GM13976 (cell line): ENCODE data around the gene JARID2.

ENCODE experiments used
- DNase-seq: peaks from one replicate; pipeline ENCODE4 v3.0.0; 2012; ENCODE audit warnings: low spot score
- in situ Hi-C: fragments of 300-500 bp; cut with MboI; formaldehyde crosslinking; loops from one replicate; pipeline ENCODE4 v1.12.0; 2022; ENCODE audit warnings: low sequenced_read_pairs, mixed read lengths, inconsistent platforms; ENCODE audit not compliant: unreplicated experiment
- TF ChIP-seq, protein P1 (sequence below): IDR thresholded peaks from 2 replicates; pipeline ENCODE4 v1.5.1; 2012; ENCODE audit warnings: borderline replicate concordance, mild to moderate bottlenecking; ENCODE audit not compliant: insufficient read depth; ENCODE audit errors: extremely low read depth, missing control alignments, control extremely low read depth

JARID2 gene

DNA sequence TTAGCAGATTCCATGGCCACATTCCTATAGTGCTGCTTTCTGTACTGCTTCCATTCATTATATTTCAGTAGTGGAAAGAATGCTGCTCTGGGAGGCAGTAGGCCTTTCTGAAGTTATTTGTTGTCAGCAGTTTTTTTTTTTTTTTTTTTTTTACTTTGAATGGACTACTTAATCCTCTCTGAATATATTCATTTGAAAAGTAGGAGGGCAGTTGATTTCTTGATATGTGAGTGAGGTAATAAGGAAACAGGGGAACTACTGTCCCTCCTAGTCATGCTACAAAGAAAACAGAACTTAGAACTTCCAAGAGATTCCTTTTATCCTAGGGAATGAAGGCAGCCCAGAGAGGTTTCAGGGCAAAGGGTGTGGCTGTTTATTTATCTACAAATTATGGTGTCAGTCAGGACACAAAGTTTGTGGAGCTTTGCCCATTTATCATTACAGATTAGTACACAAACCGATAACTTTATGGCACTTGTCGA is 155.9 kb downstream of the JARID2 start:
- no peak for DNase-seq
- in situ Hi-C loops = no loop called here
- TF ChIP-seq, protein P1, sequence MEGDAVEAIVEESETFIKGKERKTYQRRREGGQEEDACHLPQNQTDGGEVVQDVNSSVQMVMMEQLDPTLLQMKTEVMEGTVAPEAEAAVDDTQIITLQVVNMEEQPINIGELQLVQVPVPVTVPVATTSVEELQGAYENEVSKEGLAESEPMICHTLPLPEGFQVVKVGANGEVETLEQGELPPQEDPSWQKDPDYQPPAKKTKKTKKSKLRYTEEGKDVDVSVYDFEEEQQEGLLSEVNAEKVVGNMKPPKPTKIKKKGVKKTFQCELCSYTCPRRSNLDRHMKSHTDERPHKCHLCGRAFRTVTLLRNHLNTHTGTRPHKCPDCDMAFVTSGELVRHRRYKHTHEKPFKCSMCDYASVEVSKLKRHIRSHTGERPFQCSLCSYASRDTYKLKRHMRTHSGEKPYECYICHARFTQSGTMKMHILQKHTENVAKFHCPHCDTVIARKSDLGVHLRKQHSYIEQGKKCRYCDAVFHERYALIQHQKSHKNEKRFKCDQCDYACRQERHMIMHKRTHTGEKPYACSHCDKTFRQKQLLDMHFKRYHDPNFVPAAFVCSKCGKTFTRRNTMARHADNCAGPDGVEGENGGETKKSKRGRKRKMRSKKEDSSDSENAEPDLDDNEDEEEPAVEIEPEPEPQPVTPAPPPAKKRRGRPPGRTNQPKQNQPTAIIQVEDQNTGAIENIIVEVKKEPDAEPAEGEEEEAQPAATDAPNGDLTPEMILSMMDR = no peak

DNA sequence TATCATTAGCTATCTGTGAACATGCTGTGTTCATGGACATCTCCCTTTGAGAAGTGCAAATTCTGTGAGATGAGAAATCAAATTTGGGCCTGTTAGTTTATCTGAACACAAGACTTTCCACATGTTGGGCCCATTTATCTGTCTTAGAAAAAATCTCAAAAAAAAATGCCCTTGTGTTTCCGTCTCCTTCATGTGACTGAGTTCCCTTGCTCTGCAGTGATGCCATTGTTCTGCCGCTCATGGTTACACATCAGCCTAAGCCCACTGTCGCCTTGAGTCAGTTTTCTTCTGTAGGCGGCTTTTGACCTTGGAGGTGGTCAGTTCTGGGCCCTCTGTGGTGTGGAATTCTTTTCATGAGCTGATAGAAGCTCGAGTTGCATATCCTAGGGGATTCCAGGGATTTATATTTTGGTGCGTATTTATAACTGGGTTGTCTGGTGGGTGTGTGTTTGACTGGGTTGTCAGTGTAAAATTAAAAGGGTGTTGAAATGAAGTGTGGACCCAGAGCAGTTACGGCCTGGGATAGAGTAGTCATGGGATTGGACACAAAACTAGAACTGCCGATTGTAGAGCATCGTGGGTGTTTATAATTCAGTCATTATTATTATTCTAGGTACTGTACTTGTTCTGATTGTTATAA is 156.7 kb downstream of the JARID2 start:
- in situ Hi-C loops = no loop called here
- TF ChIP-seq, protein P1 = no peak
- no peak for DNase-seq

DNA sequence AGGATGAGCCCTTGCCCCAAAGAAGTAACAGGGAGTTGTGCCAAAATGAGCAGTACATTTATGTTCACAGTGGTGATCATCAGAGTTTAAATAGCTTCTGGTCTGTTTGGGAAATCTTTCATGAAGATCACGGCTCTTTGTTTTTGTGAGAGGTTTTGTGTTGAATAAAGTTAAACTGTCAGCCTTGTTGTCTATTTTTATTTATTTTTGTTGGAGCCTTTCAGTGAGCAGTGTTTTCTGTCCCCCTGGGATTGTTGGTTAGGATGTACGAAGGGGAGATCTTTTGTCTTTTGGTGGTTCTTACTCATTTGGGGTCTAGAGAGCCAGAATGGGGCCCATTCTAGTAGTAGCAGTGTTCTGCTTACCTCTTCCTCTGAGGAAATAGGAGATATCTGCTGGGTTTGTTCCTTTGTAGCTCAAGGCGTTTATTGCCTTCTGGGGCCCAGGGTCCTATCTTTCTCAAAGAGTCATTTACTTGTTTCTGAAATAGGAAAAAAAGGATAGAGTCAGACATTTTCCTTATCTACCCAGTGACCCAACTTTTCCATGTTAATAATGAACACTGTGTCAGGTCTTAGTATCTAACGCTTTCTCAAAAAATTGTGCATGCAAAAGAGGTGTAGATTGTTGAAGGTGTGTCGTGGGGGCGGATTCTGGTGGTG is 157.4 kb downstream of the JARID2 start:
- in situ Hi-C loops = no loop called here
- DNase-seq = no peak
- TF ChIP-seq, protein P1 = no peak

DNA sequence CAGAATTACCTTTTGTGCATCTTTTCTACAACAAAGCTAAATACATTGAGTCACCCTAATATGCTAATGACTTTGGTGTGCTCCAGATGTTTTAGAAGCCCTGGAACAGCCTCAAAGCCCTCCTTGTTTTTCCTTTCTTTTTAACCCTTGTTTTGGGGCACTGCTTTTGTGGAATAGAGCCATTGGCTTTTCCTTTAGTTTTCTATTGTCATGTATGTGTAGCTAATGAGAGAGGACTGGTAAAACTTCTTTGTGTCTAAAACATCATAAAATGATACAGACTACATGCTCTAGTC is 158.8 kb downstream of the JARID2 start:
- TF ChIP-seq, protein P1 = no peak
- in situ Hi-C loops = no loop called here
- DNase-seq = no peak

DNA sequence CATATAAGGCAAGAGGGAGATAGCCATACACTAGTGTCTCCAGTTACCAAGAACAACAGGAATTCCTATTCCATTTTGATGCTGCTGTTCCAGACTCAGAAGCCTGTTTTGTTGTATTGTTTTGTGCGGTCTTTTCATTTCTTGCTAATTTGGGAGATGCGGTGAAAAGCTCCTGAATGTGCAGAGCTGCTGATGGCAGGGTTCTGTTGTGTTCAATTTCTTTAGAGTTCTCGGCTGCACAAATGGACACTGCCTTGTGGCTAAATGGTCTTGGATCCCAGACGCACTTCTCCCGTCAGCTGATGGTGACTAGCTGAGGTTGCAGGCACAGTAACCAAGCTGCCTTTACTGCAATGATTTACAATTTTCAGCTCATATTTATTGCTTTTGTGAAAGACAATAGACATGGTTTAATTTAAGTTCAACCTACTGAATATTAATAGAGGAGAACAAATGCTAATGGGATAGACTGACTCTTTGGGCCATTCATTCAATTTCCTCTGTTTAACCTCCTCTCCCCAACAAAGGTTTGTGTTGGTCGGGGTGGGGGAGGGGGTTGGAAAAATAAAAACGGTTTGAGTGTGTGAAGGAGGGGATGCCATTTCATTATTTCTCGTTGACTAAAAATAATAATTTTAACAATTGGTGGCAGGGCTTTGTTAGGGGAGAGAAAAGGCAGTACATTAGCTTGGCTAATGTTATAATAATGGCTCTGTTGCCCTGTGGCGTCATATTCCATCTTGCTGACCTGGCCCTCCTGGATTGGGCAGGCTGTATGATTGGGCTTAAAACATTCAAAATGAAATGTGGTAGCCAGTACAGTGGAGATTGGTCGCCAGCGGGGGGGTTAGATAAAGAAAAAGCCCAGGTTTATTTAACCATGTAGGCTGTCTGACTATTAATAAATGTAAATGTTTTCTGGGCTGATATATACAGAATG is 159.5 kb downstream of the JARID2 start:
- DNase-seq = no peak
- TF ChIP-seq, protein P1 = no peak
- in situ Hi-C loops = no loop called here

DNA sequence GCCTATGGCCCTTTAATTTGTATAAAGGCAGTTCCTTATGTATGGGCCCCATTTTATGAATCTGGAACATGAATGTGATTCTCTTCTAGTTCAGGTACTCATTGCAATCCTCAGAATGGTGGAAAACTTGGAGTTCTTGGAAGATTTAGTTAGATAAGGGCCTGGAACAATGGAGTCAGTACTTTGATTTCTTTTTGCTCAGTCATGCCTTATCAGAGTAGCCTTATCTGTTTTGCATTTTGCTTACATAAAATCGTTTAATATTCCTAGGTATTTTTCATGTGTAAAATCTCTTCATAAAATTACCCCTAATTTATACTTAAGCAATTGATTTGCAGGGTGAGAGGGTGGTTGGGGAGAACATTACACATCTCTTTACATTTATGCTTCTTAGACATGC is 160.6 kb downstream of the JARID2 start:
- TF ChIP-seq, protein P1 = no peak
- in situ Hi-C loops = no loop called here
- no peak for DNase-seq
